ENCODE measurements around the gene UVSSA. TPM values are rescaled to one million over a fixed set of nuclear protein-coding genes. Genes with fewer than 3 reads are reported as not detected.
"Not testable (repeated sequence)": the region's sequence is repeated elsewhere in the genome, so short reads cannot be mapped to it uniquely, and the experiment has no call there.

UVSSA gene
- total RNA-seq, 1 donor from 2014 or later = 21.9 TPM

DNA sequence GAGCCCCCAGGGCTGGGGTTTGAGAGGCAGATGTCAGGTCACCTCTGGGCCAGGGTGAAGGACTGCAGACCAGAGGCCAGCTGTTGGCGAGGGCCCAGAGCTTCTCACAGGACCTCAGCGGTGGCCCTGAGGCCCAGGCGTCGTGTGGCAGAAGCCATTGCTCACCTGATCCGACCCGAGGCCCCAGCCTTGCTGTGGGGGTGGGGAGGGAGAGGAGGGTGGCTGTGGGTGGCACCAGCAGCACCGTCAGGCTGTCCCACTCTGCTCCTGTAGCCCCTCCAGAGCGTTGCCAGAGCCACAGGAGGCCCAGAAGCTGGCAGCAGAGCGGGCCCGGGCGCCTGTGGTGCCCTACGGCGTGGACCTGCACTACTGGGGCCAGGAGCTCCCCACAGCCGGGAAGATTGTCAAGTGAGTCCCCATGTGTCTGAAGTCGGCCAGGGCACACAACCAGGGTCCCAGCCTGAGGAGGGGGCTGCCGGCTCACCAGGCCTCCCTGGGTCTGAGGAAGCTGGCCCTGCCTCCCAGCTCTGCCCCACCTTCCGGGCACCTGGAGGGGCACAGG is 28.8 kb downstream of the UVSSA start:
- intact Hi-C loops (cut with micrococcal nuclease) = no loop called here

DNA sequence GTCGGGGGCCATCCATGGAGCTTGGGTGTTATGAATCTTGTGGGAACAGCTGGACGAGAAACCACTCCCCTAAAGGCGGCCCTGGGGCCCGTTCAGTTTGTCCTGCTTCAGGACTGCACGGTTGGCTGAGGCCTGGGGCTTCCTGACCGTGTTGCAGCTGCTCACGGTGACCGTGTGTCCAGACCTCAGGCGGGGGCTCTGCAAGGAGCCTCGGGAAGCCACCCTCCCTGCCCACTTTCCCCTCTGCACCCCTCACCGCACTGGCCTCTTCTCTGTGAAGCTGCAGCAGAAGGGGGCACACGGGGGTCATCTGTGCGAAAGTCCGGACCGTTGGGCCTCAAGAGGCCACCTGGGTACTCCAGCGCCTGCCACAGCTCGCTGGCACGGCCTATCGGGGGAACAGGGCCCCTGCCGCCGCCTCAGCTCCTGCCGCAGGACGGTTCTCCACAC is 29.4 kb downstream of the UVSSA start:
- intact Hi-C loops (cut with micrococcal nuclease) = no loop called here

- intact Hi-C loops (cut with micrococcal nuclease) = no loop called here
Observed at GRCh38 chr4:1376841-1377605, 30.0 kb downstream of the UVSSA start.

- intact Hi-C loops (cut with micrococcal nuclease) = no loop called here
Observed at GRCh38 chr4:1377606-1378261, 30.7 kb downstream of the UVSSA start.

GRCh38 chr4:1378559-1379231 is 31.7 kb downstream of the UVSSA start:
- intact Hi-C loops (cut with micrococcal nuclease) = no loop called here

GRCh38 chr4:1379351-1379781 is 32.4 kb downstream of the UVSSA start:
- intact Hi-C loops (cut with micrococcal nuclease) = no loop called here

DNA sequence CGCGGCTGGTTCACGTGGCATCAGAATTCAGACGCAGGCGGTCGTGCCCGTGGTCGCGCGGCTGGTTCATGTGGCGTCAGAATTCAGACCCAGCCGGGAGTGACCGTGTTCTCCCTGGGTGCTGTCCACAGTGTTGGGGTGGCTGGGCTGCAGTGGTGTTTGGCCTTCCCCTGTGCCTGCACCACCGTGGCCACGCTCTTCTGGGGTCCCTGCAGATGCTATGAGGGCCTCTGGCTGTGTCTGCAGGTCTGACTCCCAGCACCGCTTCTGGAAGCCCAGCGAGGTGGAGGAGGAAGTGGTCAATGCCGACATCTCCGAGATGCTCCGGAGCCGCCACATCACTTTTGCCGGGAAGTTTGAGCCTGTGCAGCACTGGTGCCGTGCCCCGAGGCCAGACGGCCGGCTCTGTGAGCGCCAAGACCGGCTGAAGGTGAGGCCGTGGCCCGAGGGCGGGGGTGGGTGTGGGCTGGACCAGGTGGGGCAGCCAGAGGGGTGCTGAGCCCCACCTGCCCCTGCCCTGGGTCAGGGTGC is 32.9 kb downstream of the UVSSA start:
- intact Hi-C loops (cut with micrococcal nuclease) = no loop called here

DNA sequence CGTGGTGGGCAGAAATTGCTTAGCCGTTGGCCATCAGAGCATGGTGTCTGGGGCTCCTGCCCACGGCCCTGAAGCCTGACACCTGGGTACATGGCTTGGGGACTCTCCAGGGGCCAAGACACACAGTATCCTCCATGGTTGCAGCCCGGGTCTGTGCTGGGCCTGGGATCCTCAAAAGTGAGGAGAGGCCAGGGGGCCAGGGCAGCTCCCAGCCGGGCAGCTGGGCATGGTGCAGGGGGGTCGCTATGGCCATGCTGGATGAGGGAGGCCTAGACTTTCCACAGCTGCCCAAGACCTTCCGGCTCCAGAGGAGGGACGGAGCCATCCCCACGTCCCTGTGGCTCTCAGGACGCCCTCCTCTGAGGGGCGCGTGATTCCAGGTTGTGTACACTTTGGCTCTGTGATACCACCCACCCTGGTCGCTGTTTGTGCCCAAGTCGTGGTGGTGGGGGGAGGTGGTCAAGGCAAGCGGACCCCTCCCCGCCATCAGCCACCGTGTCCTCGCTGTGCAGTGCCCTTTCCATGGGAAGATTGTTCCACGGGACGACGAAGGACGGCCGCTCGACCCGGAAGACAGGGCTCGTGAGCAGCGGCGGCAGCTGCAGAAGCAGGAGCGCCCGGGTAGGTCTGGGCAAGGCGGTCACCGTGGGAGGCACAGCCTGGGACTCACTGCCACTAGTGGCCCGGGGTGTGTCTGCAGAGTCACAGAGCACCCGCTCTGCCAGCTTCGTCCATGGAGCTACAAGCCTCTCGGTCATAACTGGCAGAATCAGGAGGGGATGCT is 33.6 kb downstream of the UVSSA start:
- intact Hi-C loops (cut with micrococcal nuclease) = no loop called here

DNA sequence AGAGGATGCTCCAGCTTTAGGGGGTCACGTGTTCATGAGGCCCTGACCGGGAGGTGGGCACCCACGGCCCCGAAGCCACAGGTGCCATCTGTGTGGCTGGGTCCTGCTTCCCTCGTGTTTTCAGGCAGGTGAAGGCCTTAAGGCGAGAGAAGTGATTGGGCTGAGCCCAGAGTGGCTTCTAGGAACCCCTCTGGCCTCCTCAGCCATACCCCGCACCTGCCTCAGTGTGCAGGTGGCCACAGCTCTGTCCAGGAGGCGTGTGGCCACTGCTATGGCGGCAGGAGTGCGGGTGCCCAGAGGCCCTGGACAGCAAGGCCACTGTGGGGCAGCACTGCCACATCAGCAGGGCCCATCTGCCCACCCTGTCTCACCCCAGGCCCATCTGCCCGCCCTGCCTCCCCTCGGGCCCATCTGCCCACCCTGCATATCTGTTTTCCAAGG is 34.2 kb downstream of the UVSSA start:
- intact Hi-C loops (cut with micrococcal nuclease) = no loop called here

GRCh38 chr4:1381944-1382541 is 35.0 kb downstream of the UVSSA start:
- intact Hi-C loops (cut with micrococcal nuclease) = no loop called here

DNA sequence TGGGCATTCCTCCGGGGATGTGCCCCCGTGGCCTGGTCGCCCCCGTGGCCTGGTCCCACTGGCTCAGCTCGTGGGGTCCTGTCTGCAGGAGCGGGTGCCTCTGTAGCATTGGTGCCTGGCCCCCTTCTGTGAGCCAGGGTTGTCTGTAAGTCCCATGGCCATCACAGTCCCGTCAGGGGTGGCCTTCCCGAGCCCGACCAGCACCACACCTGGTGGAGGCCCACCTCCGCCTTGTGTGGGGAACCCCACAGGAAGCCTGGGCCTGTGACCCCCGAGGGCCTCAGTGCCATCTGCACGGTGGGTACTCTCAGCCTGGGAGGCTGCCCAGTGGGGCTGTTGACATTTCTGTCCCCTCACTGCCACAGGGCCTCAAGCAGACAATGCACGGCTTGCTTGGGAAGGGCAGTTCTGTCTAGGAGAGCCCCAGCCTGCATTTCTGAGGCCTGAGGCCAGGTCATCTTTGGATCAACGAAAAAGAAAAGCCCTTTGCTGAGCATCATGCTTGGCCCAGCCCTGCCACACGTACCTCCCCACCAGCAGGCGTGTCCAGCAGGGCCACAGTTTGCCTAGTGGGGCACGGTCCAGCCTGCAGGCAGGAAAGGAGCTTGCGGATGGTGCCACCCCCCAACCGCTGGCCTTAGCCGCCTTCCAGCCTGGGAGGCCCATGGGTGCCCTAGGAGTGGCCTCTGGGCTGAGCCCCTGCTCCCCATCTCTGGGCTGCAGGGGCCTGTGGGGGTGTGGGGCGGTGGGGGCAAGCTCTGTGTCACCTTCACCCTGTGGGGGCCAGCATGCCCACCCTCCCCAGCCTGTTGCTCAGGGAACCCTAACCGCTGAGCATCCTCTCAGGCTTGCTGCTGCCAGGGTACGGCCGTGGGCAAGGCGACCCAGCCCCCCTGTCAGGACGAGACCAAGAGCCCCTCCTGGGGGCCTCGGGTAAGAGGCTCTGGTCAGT is 36.0 kb downstream of the UVSSA start:
- intact Hi-C loops (cut with micrococcal nuclease) = no loop called here

GRCh38 chr4:1383728-1384591 is 37.0 kb downstream of the UVSSA start:
- intact Hi-C loops (cut with micrococcal nuclease) = no loop called here

- intact Hi-C loops (cut with micrococcal nuclease) = no loop called here
Observed at GRCh38 chr4:1384675-1385372, 37.8 kb downstream of the UVSSA start.

- intact Hi-C loops (cut with micrococcal nuclease) = no loop called here
Observed at GRCh38 chr4:1385373-1386340, 38.6 kb downstream of the UVSSA start.

DNA sequence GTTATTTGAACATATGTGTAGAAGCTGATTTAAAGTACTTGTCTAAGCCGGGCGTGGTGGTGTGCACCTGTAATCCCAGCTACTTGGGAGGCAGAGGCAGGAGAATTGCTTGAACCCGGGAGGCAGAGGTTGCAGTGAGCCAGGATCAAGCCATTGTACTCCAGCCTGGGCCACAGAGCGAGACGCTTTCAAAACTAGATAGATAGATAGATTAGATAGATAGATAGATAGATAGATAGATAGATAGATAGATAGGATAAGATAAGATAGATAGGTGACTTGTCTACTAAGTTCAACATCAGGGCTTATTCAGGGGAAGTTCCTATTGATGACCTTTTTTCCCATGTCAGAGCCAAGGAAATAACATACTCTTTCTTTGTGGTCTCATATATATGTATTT is 46.4 kb downstream of the UVSSA start:
- intact Hi-C loops (cut with micrococcal nuclease) = not testable (repeated sequence)

GRCh38 chr4:1393866-1394265 is 46.9 kb downstream of the UVSSA start:
- intact Hi-C loops (cut with micrococcal nuclease) = no loop called here
